GM18951 (cell line): ENCODE measurements around the gene OR10A6.

ENCODE experiments used
- POLR2A ChIP-seq: IDR thresholded peaks from 4 replicates; pipeline ENCODE4 v1.6.1; 2011; ENCODE audit warnings: mild to moderate bottlenecking; ENCODE audit not compliant: insufficient read length, insufficient read depth; ENCODE audit errors: extremely low read depth
- in situ Hi-C: fragments of 300-500 bp; cut with MboI; formaldehyde crosslinking; loops from one replicate; pipeline ENCODE4 v1.12.0; 2022; ENCODE audit warnings: low sequenced_read_pairs, mixed read lengths, inconsistent platforms; ENCODE audit not compliant: unreplicated experiment

Gene OR10A6

GRCh38 chr11:7941608-7942007 is 10.5 kb upstream of the OR10A6 start, which contains the start of gene OR10A3:
TSS of gene OR10A3 (minus strand) at chr11:7941708. CDS start at chr11:7939520, 2,188 bp downstream.
- in situ Hi-C loops = no loop called here
- no peak for TF ChIP-seq POLR2A

- TF ChIP-seq POLR2A = no peak
- in situ Hi-C loops = no loop called here
Observed at GRCh38 chr11:7941146-7941545, 10.1 kb upstream of the OR10A6 start.

GRCh38 chr11:7936615-7937014 is 5.5 kb upstream of the OR10A6 start:
- in situ Hi-C loops = no loop called here
- TF ChIP-seq POLR2A = no peak

GRCh38 chr11:7927635-7928034 is 3.4 kb downstream of the OR10A6 start:
- in situ Hi-C loops = no loop called here
- no peak for TF ChIP-seq POLR2A

- in situ Hi-C loops = no loop called here
- no peak for TF ChIP-seq POLR2A
Observed at GRCh38 chr11:7924536-7924935, 6.5 kb downstream of the OR10A6 start.

- in situ Hi-C loops = no loop called here
- TF ChIP-seq POLR2A = no peak
Observed at GRCh38 chr11:7918141-7918540, 12.9 kb downstream of the OR10A6 start.

- in situ Hi-C loops = no loop called here
- no peak for TF ChIP-seq POLR2A
Observed at GRCh38 chr11:7911011-7911410, 20.1 kb downstream of the OR10A6 start.

GRCh38 chr11:7910286-7910788 is 20.7 kb downstream of the OR10A6 start:
- in situ Hi-C loops = no loop called here
- TF ChIP-seq POLR2A = no peak

GRCh38 chr11:7909585-7910285 is 21.3 kb downstream of the OR10A6 start:
- no peak for TF ChIP-seq POLR2A
- in situ Hi-C loops = no loop called here

GRCh38 chr11:7907121-7907520 is 23.9 kb downstream of the OR10A6 start:
- no peak for TF ChIP-seq POLR2A
- in situ Hi-C loops = no loop called here

GRCh38 chr11:7906481-7906880 is 24.6 kb downstream of the OR10A6 start:
- in situ Hi-C loops = no loop called here
- TF ChIP-seq POLR2A = no peak

- in situ Hi-C loops = no loop called here
- no peak for TF ChIP-seq POLR2A
Observed at GRCh38 chr11:7905961-7906429, 25.1 kb downstream of the OR10A6 start.

- in situ Hi-C loops = no loop called here
- no peak for TF ChIP-seq POLR2A
Observed at GRCh38 chr11:7905549-7905948, 25.5 kb downstream of the OR10A6 start.

- TF ChIP-seq POLR2A = no peak
- in situ Hi-C loops = no loop called here
Observed at GRCh38 chr11:7904917-7905316, 26.2 kb downstream of the OR10A6 start.

GRCh38 chr11:7903940-7904339 is 27.1 kb downstream of the OR10A6 start:
- in situ Hi-C loops = no loop called here
- TF ChIP-seq POLR2A = no peak

- in situ Hi-C loops = no loop called here
- TF ChIP-seq POLR2A = no peak
Observed at GRCh38 chr11:7901319-7901854, 29.7 kb downstream of the OR10A6 start.
